ENCODE measurements around the gene ICAM5. TPM values are rescaled to one million over a fixed set of nuclear protein-coding genes. Genes with fewer than 3 reads are reported as not detected.

Gene ICAM5
- total and polyA plus RNA-seq, 9 of the 15 experiments (the other 6 are each of a cell fraction or from before 2014, with no cell fraction given) = 0.10 to 114 (median 13.7) TPM

DNA sequence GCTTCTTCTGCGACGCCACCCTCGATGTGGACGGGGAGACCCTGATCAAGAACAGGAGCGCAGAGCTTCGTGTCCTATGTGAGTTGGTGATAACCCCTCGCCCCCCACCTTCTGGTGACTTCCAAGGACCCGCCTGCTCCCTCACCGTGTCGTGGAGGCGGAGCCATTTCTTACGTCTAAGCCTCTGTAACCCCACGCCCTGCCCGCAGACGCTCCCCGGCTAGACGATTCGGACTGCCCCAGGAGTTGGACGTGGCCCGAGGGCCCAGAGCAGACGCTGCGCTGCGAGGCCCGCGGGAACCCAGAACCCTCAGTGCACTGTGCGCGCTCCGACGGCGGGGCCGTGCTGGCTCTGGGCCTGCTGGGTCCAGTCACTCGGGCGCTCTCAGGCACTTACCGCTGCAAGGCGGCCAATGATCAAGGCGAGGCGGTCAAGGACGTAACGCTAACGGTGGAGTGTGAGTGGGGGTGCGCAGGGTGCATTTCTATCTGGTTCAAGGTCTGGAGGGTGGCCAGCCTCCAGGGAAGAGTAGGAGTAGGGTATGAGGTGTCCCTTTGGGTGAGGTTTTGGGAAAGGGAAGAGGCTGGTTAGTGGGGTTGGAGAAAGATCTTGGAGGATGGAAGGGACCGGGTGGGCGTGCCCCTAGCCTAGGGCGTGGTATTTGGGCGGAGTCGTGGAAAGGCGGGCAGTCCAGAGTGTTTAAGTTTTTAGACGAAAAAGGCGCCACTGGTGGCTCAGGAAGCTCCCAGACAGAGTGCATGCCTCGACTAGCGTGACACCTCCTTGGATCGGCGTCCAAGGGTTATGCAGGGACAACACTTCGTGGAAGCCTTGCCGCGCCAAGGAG, 3.3 kb downstream of the ICAM5 start (continued):
- TF ChIP-seq, protein P1, sequence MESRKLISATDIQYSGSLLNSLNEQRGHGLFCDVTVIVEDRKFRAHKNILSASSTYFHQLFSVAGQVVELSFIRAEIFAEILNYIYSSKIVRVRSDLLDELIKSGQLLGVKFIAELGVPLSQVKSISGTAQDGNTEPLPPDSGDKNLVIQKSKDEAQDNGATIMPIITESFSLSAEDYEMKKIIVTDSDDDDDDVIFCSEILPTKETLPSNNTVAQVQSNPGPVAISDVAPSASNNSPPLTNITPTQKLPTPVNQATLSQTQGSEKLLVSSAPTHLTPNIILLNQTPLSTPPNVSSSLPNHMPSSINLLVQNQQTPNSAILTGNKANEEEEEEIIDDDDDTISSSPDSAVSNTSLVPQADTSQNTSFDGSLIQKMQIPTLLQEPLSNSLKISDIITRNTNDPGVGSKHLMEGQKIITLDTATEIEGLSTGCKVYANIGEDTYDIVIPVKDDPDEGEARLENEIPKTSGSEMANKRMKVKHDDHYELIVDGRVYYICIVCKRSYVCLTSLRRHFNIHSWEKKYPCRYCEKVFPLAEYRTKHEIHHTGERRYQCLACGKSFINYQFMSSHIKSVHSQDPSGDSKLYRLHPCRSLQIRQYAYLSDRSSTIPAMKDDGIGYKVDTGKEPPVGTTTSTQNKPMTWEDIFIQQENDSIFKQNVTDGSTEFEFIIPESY (CRISPR knock-in tag; IDR thresholded peaks at IDR 0.05) = 0 out of 2 replicates have a peak, but pooled peaks have one; percentile 45
- TF ChIP-seq JUND (IDR thresholded peaks at IDR 0.05; ENCODE audit: borderline replicate concordance, low read depth, low read length) = no peak
- no peak for TF ChIP-seq JUND (tag; IDR thresholded peaks at IDR 0.05; ENCODE audit: borderline replicate concordance, low read depth, low read length)
- TF ChIP-seq, protein P2, sequence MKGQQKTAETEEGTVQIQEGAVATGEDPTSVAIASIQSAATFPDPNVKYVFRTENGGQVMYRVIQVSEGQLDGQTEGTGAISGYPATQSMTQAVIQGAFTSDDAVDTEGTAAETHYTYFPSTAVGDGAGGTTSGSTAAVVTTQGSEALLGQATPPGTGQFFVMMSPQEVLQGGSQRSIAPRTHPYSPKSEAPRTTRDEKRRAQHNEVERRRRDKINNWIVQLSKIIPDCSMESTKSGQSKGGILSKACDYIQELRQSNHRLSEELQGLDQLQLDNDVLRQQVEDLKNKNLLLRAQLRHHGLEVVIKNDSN (CRISPR knock-in tag; IDR thresholded peaks at IDR 0.05) = no peak
- TF ChIP-seq ARID1B (IDR thresholded peaks at IDR 0.05) = no peak
- TF ChIP-seq, protein P3, sequence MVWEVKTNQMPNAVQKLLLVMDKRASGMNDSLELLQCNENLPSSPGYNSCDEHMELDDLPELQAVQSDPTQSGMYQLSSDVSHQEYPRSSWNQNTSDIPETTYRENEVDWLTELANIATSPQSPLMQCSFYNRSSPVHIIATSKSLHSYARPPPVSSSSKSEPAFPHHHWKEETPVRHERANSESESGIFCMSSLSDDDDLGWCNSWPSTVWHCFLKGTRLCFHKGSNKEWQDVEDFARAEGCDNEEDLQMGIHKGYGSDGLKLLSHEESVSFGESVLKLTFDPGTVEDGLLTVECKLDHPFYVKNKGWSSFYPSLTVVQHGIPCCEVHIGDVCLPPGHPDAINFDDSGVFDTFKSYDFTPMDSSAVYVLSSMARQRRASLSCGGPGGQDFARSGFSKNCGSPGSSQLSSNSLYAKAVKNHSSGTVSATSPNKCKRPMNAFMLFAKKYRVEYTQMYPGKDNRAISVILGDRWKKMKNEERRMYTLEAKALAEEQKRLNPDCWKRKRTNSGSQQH (CRISPR knock-in tag; IDR thresholded peaks at IDR 0.05) = 0 out of 2 replicates have a peak, but pooled peaks have one; percentile 31
- 0 out of 2 replicates have a peak, but pooled peaks have one; percentile 15 for TF ChIP-seq HLTF (IDR thresholded peaks at IDR 0.05)
- TF ChIP-seq, protein P4, sequence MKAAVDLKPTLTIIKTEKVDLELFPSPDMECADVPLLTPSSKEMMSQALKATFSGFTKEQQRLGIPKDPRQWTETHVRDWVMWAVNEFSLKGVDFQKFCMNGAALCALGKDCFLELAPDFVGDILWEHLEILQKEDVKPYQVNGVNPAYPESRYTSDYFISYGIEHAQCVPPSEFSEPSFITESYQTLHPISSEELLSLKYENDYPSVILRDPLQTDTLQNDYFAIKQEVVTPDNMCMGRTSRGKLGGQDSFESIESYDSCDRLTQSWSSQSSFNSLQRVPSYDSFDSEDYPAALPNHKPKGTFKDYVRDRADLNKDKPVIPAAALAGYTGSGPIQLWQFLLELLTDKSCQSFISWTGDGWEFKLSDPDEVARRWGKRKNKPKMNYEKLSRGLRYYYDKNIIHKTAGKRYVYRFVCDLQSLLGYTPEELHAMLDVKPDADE (conservative IDR thresholded peaks at IDR 0.05; ENCODE audit: control insufficient read depth, low read depth, low read length) = peak; percentile 24; the same call in 1 of the 2 replicates
- TF ChIP-seq MAFF (IDR thresholded peaks at IDR 0.05; ENCODE audit: low read length) = no peak
- no peak for TF ChIP-seq RBM34 (IDR thresholded peaks at IDR 0.05; ENCODE audit: borderline replicate concordance, insufficient read depth, low read length)
- TF ChIP-seq HDGF (IDR thresholded peaks at IDR 0.05) = peak; percentile 64; the same call in 1 of the 2 replicates
- TF ChIP-seq, protein P5, sequence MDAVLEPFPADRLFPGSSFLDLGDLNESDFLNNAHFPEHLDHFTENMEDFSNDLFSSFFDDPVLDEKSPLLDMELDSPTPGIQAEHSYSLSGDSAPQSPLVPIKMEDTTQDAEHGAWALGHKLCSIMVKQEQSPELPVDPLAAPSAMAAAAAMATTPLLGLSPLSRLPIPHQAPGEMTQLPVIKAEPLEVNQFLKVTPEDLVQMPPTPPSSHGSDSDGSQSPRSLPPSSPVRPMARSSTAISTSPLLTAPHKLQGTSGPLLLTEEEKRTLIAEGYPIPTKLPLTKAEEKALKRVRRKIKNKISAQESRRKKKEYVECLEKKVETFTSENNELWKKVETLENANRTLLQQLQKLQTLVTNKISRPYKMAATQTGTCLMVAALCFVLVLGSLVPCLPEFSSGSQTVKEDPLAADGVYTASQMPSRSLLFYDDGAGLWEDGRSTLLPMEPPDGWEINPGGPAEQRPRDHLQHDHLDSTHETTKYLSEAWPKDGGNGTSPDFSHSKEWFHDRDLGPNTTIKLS (IDR thresholded peaks at IDR 0.05; ENCODE audit: borderline replicate concordance, low read depth) = 0 out of 2 replicates have a peak, but pooled peaks have one; percentile 37
- 0 out of 2 replicates have a peak, but pooled peaks have one; percentile 41 for TF ChIP-seq TRIM28 (IDR thresholded peaks at IDR 0.05)
- no peak for TF ChIP-seq CSDE1 (IDR thresholded peaks at IDR 0.05)
- TF ChIP-seq KAT7 (CRISPR knock-in tag; IDR thresholded peaks at IDR 0.05; ENCODE audit: borderline replicate concordance) = 0 out of 2 replicates have a peak, but pooled peaks have one; percentile 49
- no peak for TF ChIP-seq DIDO1 (tag; IDR thresholded peaks at IDR 0.05; ENCODE audit: low read depth)
- 0 out of 2 replicates have a peak, but pooled peaks have one; percentile 7 for TF ChIP-seq CREM (IDR thresholded peaks at IDR 0.05; ENCODE audit: low read depth)
- no peak for TF ChIP-seq TAF1 (IDR thresholded peaks at IDR 0.05; ENCODE audit: control insufficient read depth, extremely low read depth, insufficient read depth, low read length, severe bottlenecking)
- peak; percentile 47; the same call in 1 of the 2 replicates for TF ChIP-seq ZBTB7A (IDR thresholded peaks at IDR 0.05; ENCODE audit: borderline replicate concordance, control insufficient read depth, low read depth, low read length)

Measured in K562 (cell line).